Neuronal stem cell (in vitro differentiated cells): Measurements from ENCODE around the gene RILP. TPM values are rescaled to one million over a fixed set of nuclear protein-coding genes. Genes with fewer than 3 reads are reported as not detected.

Experiments
- DNase-seq: peaks from one replicate; pipeline ENCODE4 v3.0.0-alpha.2; 2013; ENCODE audit warnings: low spot score
- H2AFZ ChIP-seq: one replicate; pipeline ENCODE4 v1.6.1; 2013; ENCODE audit warnings: mild to moderate bottlenecking, low read length, inconsistent platforms
- H2AK5ac ChIP-seq: 2 replicates; pipeline ENCODE4 v1.6.1; 2013; ENCODE audit warnings: low read depth, mild to moderate bottlenecking, inconsistent platforms, low read length, moderate library complexity, mixed read lengths
- H2BK120ac ChIP-seq: 2 replicates; pipeline ENCODE4 v1.6.1; 2013; ENCODE audit warnings: low read depth, mild to moderate bottlenecking, inconsistent platforms, low read length, moderate library complexity, mixed read lengths
- H2BK12ac ChIP-seq: one replicate; pipeline ENCODE4 v1.6.1; 2013; ENCODE audit warnings: low read length, inconsistent platforms
- H2BK15ac ChIP-seq: 2 replicates; pipeline ENCODE4 v1.6.1; 2013; ENCODE audit warnings: mild to moderate bottlenecking, low read length, inconsistent platforms, mixed read lengths
- H2BK5ac ChIP-seq: one replicate; pipeline ENCODE4 v1.6.1; 2013; ENCODE audit warnings: inconsistent platforms, mild to moderate bottlenecking, low read length, moderate library complexity
- H3K14ac ChIP-seq: one replicate; pipeline ENCODE4 v1.6.1; 2013; ENCODE audit warnings: low read length, inconsistent platforms
- H3K18ac ChIP-seq: 2 replicates; pipeline ENCODE4 v1.6.1; 2013; ENCODE audit warnings: low read length, inconsistent platforms
- H3K23ac ChIP-seq: 2 replicates; pipeline ENCODE4 v1.6.1; 2013; ENCODE audit warnings: low read depth, mild to moderate bottlenecking, mixed read lengths, low read length, inconsistent platforms; ENCODE audit not compliant: poor library complexity
- H3K27ac ChIP-seq: replicated peaks from 3 replicates; pipeline ENCODE4 v1.5.1; 2013; ENCODE audit warnings: low read length, inconsistent platforms
- H3K27me3 ChIP-seq, 3 experiments: 2 replicates each; pipeline ENCODE4 v1.6.1; 2013; ENCODE audit warnings: low read length in 3 of 3, mild to moderate bottlenecking in 2 of 3, inconsistent platforms in 1 of 3, low read depth in 1 of 3, mixed read lengths in 1 of 3, moderate library complexity in 1 of 3; ENCODE audit not compliant: control insufficient read depth in 3 of 3, insufficient read depth in 3 of 3
- H3K36me3 ChIP-seq, 2 donors: replicated peaks in 1 of 2; 2 replicates each; pipeline ENCODE4 v1.6.1; 2013; ENCODE audit warnings: low read length in 2 of 2; ENCODE audit not compliant: control insufficient read depth in 2 of 2, insufficient read depth in 2 of 2
- H3K4ac ChIP-seq: 2 replicates; pipeline ENCODE4 v1.6.1; 2013; ENCODE audit warnings: inconsistent platforms, mild to moderate bottlenecking, low read length, moderate library complexity
- H3K4me1 ChIP-seq, 2 donors: 1 replicate in 1 of 2; 2 replicates in 1 of 2; pipeline ENCODE4 v1.6.1; 2013; ENCODE audit warnings: low read length in 2 of 2, low read depth in 1 of 2; ENCODE audit not compliant: control insufficient read depth in 2 of 2, insufficient read depth in 1 of 2
- H3K4me2 ChIP-seq: one replicate; pipeline ENCODE4 v1.6.1; 2013; ENCODE audit warnings: mild to moderate bottlenecking, low read length, inconsistent platforms; ENCODE audit not compliant: insufficient read depth, poor library complexity, severe bottlenecking
- H3K4me3 ChIP-seq, 2 donors: 2 replicates each; pipeline ENCODE4 v1.5.1; 2013; ENCODE audit warnings: low read length in 2 of 2, mild to moderate bottlenecking in 2 of 2, inconsistent platforms in 1 of 2, moderate library complexity in 1 of 2
- H3K79me1 ChIP-seq: one replicate; pipeline ENCODE4 v1.6.1; 2013; ENCODE audit warnings: low read depth, mild to moderate bottlenecking, inconsistent platforms, low read length, moderate library complexity
- H3K9ac ChIP-seq: one replicate; pipeline ENCODE4 v1.6.1; 2013; ENCODE audit warnings: mild to moderate bottlenecking, low read depth, low read length, inconsistent platforms; ENCODE audit not compliant: poor library complexity
- H3K9me3 ChIP-seq, 2 donors: replicated peaks in 1 of 2; 2 replicates each; pipeline versions ENCODE3 to v1.6.1; 2013; ENCODE audit warnings: low read length in 2 of 2, mild to moderate bottlenecking in 2 of 2, inconsistent platforms in 1 of 2, low read depth in 1 of 2, mixed read lengths in 1 of 2, moderate library complexity in 1 of 2; ENCODE audit not compliant: control insufficient read depth in 2 of 2, insufficient read depth in 1 of 2
- H4K8ac ChIP-seq: one replicate; pipeline ENCODE4 v1.6.1; 2013; ENCODE audit warnings: low read depth, mild to moderate bottlenecking, inconsistent platforms, low read length, moderate library complexity
- H4K91ac ChIP-seq: one replicate; pipeline ENCODE4 v1.6.1; 2013; ENCODE audit warnings: low read length, low read depth, mild to moderate bottlenecking, inconsistent platforms; ENCODE audit not compliant: poor library complexity
- WGBS, 2 donors: extraction: QIAGEN DNeasy Blood & Tissue Kit; methylation state at CpG; one replicate each; pipeline ENCODE4 v1.1.7; 2013; ENCODE audit warnings: missing lambda C conversion rate in 2 of 2, mixed read lengths in 1 of 2; ENCODE audit not compliant: insufficient read length in 2 of 2, insufficient replicate concordance in 1 of 2; ENCODE audit errors: extremely low coverage in 2 of 2; 5-methylcytosine and 5-hydroxymethylcytosine counted together
- polyA plus RNA-seq, 2 experiments: library from polyadenylated mRNA; stranded (reverse); fragments of 200-250 nt; gene quantifications; one replicate each; pipeline ENCODE4 v1.2.3, GENCODE V29; 2013

The RILP gene, protein sequence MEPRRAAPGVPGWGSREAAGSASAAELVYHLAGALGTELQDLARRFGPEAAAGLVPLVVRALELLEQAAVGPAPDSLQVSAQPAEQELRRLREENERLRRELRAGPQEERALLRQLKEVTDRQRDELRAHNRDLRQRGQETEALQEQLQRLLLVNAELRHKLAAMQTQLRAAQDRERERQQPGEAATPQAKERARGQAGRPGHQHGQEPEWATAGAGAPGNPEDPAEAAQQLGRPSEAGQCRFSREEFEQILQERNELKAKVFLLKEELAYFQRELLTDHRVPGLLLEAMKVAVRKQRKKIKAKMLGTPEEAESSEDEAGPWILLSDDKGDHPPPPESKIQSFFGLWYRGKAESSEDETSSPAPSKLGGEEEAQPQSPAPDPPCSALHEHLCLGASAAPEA
- 4.3 TPM for polyA plus RNA-seq (2013, experiment 1 of 2)
- polyA plus RNA-seq (2013, experiment 2 of 2): 4.0 TPM

DNA sequence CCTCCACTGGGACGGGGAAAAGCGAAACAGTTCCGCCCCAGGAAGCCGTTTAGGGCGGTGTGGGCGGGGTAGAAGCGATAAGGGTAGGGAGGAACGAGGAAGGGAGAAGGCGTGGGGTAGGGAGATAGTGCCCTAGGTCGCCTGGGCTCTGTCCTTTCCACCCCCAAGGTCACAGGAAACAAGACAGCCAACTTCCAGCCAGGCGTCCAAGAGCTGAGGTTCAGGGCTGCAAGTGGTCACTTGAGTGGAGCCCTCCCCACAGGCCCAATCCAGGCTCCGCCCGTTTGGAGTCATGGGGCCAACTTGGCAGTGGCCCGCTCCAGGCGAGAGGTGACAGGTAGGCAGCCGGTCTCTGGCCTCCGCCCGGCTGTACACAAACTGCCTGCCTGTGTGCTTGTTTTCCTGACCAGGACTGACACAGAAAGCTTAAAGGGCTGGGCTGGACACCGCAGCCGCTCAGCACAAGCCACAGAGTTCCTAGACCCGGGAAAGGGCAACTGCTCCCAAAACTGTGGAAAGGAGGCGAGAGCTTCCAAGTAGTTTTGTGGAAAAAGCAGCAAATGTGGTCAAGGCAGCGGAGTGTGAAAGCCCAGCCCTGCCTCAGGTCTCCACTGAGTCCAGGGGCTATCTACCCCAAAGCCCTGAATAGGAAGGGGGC, at the start of gene RILP:
TSS of gene RILP (minus strand) at position 23 of the 658 bp plus-strand sequence. CDS start 62 bp downstream, outside the sequence.
- H4K91ac ChIP-seq: no peak within 1 kb of the TSS
- peak within 1 kb of the TSS; percentile 88 for H3K9ac ChIP-seq
- H3K27ac ChIP-seq: peak within 1 kb of the TSS; percentile 80
- H3K4me1 ChIP-seq: peaks cover 16 to 26% of the 10 kb centered on the region in 2 donors
- peak within 1 kb of the TSS; percentile 87 for H3K14ac ChIP-seq
- H3K9me3 ChIP-seq: peaks cover 0 to 4% of the 10 kb centered on the region in 2 donors
- peak within 1 kb of the TSS; percentile 93 for H3K18ac ChIP-seq
- H2BK5ac ChIP-seq: peak within 1 kb of the TSS; percentile 95
- peak within 1 kb of the TSS; percentile 88 for H3K23ac ChIP-seq
- H2BK120ac ChIP-seq: peak within 1 kb of the TSS; percentile 16
- H3K36me3 ChIP-seq: peaks cover 38 to 58% of the 10 kb centered on the region in 2 donors
- H3K79me1 ChIP-seq: no peaks in the 10 kb centered on the region
- no peak within 1 kb of the TSS for H4K8ac ChIP-seq
- peaks cover 0 to 9% (median 0%) of the 10 kb centered on the region in 3 experiments for H3K27me3 ChIP-seq
- H2AFZ ChIP-seq: peak within 1 kb of the TSS; percentile 89
- WGBS, 2 donors: no CpG with 5 or more reads among the region's 23 CpGs
- DNase-seq: no peak
- H3K4ac ChIP-seq: no peak within 1 kb of the TSS
- no peak within 1 kb of the TSS for H2AK5ac ChIP-seq
- H3K4me2 ChIP-seq: peak within 1 kb of the TSS; percentile 97
- H3K4me3 ChIP-seq: peak within 1 kb of the TSS; percentile 47 to 79
- peak within 1 kb of the TSS; percentile 83 for H2BK15ac ChIP-seq
- peak within 1 kb of the TSS; percentile 90 for H2BK12ac ChIP-seq

DNA sequence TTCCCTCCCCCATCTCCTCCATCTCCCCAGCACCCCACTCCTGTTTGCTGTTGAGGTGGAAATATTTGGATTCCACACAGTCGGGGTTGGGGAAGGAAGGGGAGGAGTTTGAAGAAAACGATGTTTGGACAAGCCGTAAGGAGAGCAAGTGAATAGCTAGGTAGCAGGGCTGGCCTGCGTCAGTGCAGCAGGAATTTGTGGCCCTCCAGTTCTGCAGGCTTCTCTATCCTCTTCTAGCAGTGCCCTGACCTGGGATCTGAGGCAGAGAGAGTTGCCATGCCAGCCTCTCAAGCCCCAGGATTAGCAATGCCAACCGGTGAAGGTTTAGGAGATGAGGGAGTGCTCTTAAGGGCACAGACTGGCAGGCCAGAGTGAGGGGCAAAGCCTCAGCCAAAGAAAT, 48.0 kb upstream of the RILP start:
- Histone ChIP-seq H3K79me1 (no peaks in the 10 kb centered on the region), H2AK5ac (peak overlapping the region; percentile 60), H3K4me3 (no peak overlapping the region), H3K27me3 (no peaks in the 10 kb centered on the region), H3K18ac (no peak overlapping the region), H4K91ac (no peak overlapping the region), H3K4ac (no peak overlapping the region), H2BK120ac (no peak overlapping the region), H3K9ac (no peak overlapping the region), H2BK5ac (no peak overlapping the region), H3K4me1 (no peaks in the 10 kb centered on the region), H3K9me3 (no peaks in the 10 kb centered on the region), H3K36me3 (no peaks in the 10 kb centered on the region), H2BK12ac (no peak overlapping the region), H2BK15ac (no peak overlapping the region), H3K14ac (no peak overlapping the region), H4K8ac (no peak overlapping the region), H3K23ac (no peak overlapping the region), H3K4me2 (no peak overlapping the region), H2AFZ (peak overlapping the region; percentile 83), H3K27ac (no peak overlapping the region)
- WGBS, 2 donors: no CpG with 5 or more reads among the region's 5 CpGs
- DNase-seq: no peak

DNA sequence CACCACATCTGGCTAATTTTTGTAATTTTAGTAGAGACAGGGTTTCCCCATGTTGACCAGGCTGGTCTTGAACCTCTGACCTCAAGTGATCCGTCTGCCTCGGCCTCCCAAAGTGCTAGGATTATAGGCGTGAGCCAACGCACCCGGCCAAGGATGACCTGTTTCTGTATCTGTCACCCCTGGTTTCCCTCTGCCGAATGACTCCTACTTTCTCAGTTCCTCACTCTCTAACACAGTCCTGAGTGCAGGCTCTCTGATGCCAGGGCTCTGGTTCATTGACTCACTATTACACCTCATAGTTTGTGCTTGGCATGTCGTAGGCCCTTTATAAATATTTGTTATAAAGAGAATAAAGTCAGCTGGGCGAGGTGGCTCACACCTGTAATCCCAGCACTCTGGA, 45.7 kb upstream of the RILP start:
- Histone ChIP-seq H3K14ac (no peak overlapping the region), H2AFZ (no peak overlapping the region), H3K4me2 (no peak overlapping the region), H2BK5ac (no peak overlapping the region), H3K79me1 (no peaks in the 10 kb centered on the region), H3K27ac (no peak overlapping the region), H3K9me3 (peaks cover 2 to 4% of the 10 kb centered on the region in 2 donors), H3K23ac (no peak overlapping the region), H3K9ac (no peak overlapping the region), H4K91ac (no peak overlapping the region), H3K27me3 (no peaks in the 10 kb centered on the region), H3K18ac (no peak overlapping the region), H4K8ac (no peak overlapping the region), H3K36me3 (no peaks in the 10 kb centered on the region), H2BK15ac (no peak overlapping the region), H3K4me3 (no peak overlapping the region), H2AK5ac (no peak overlapping the region), H2BK120ac (no peak overlapping the region), H3K4ac (no peak overlapping the region), H3K4me1 (no peaks in the 10 kb centered on the region), H2BK12ac (no peak overlapping the region)
- no peak for DNase-seq
- WGBS, 2 donors: no CpG with 5 or more reads among the region's 8 CpGs

DNA sequence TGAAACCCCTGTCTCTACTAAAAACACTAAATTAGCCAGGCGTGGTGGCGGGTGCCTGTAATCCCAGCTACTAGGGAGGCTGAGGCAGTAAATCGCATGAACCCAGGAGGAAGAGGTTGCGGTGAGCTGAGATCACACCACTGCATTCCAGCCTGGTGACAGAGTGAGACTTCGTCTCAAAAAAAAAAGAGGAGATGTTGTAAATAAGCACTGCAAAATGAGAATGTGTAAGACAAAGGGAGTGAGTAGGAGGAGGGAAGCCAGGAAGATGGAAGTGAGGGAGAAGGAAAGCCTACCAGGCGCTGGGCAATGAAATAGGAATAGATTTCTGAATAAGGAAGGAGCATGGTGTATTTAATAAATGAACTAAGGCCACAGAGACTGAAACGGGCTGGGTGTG, 43.7 kb upstream of the RILP start:
- H3K4me2 ChIP-seq: no peak overlapping the region
- no peak overlapping the region for H2AFZ ChIP-seq
- H3K36me3 ChIP-seq: no peaks in the 10 kb centered on the region
- peaks cover 2 to 4% of the 10 kb centered on the region in 2 donors for H3K9me3 ChIP-seq
- no peak overlapping the region for H4K91ac ChIP-seq
- H2BK5ac ChIP-seq: no peak overlapping the region
- H3K18ac ChIP-seq: no peak overlapping the region
- H2BK120ac ChIP-seq: no peak overlapping the region
- H2BK12ac ChIP-seq: no peak overlapping the region
- no peak overlapping the region for H3K4ac ChIP-seq
- no peaks in the 10 kb centered on the region for H3K79me1 ChIP-seq
- H3K9ac ChIP-seq: no peak overlapping the region
- no peaks in the 10 kb centered on the region for H3K27me3 ChIP-seq
- H4K8ac ChIP-seq: no peak overlapping the region
- H3K4me3 ChIP-seq: no peak overlapping the region
- H3K23ac ChIP-seq: no peak overlapping the region
- no peak overlapping the region for H3K27ac ChIP-seq
- no peaks in the 10 kb centered on the region for H3K4me1 ChIP-seq
- no peak for DNase-seq
- H3K14ac ChIP-seq: no peak overlapping the region
- no peak overlapping the region for H2AK5ac ChIP-seq
- no peak overlapping the region for H2BK15ac ChIP-seq
- WGBS, 2 donors: no CpG with 5 or more reads among the region's 7 CpGs
